Right lobe of liver (tissue), 6 donors: ENCODE results near the gene STXBP4. TPM values are rescaled to one million over a fixed set of nuclear protein-coding genes. Genes with fewer than 3 reads are reported as not detected.

Experiments used
- ATAC-seq, 4 donors: fragments of 200-7000 bp; cut with Tn5 transposase; one replicate each; pipeline ENCODE4 v1.9.1; 2020; ENCODE audit warnings: mild to moderate bottlenecking in 4 of 4, moderate library complexity in 4 of 4
- DNase-seq, 3 donors: peaks; one replicate each; pipeline ENCODE4 v3.0.0-alpha.2; 2020
- H3K27ac ChIP-seq, 3 donors: fragments of 200-600 bp; one replicate each; pipeline ENCODE4 v1.8.0; 2022
- H3K27me3 ChIP-seq, 2 donors: fragments of 200-600 bp; one replicate each; pipeline ENCODE4 v1.8.0; 2022
- H3K36me3 ChIP-seq, 4 donors: fragments of 200-600 bp; sonication (generic) in 1 of 4; one replicate each; pipeline versions ENCODE4 v1.5.1 to v1.8.0; 2017 to 2022; ENCODE audit warnings: control low read depth in 1 of 4
- H3K4me1 ChIP-seq, 4 donors: fragments of 200-600 bp; sonication (generic) in 1 of 4; one replicate each; pipeline versions ENCODE4 v1.5.1 to v1.8.0; 2017 to 2022; ENCODE audit warnings: control low read depth in 1 of 4
- H3K4me3 ChIP-seq, 3 donors: fragments of 200-600 bp; one replicate each; pipeline ENCODE4 v1.8.0; 2022
- H3K9me3 ChIP-seq, 4 donors: fragments of 200-600 bp; sonication (generic) in 1 of 4; one replicate each; pipeline versions ENCODE4 v1.5.1 to v1.8.0; 2017 to 2022; ENCODE audit warnings: control low read depth in 1 of 4
- POLR2A ChIP-seq: fragments of 450-650 bp; IDR thresholded peaks from one replicate; pipeline ENCODE4 v1.6.1; 2017; ENCODE audit warnings: antibody characterized with exemption, mild to moderate bottlenecking
- WGBS: methylation state at CpG from one replicate; pipeline ENCODE4 v1.1.6; 2018; ENCODE audit warnings: low coverage, low lambda C conversion rate; ENCODE audit not compliant: insufficient coverage; ENCODE audit errors: missing lambda C conversion rate; 5-methylcytosine and 5-hydroxymethylcytosine counted together
- intact Hi-C, 2 donors: fragments of 100-400 bp; cut with DNase I; formaldehyde crosslinking; loops; one replicate each; pipeline versions ENCODE4 v1.11.2 to v1.14.1; 2022
- total RNA-seq, 6 experiments: library from RNA; depleted of rRNA in 2 of 6; stranded (reverse); fragments of >200 nt in 2 of 6; fragmentation: NEBNext Ultra II Directional in 3 of 6; extraction: Animal tissue kit (Norgen Biotek cat#: 25700) in 3 of 6; gene quantifications; one replicate each; pipeline versions ENCODE4 v1.1.0 to v1.2.4, GENCODE V29; 2016 to 2023
- TF ChIP-seq, protein P1 (sequence below), 4 donors: fragments of 200-600 bp in 3 of 4; fragments of 450-650 bp in 1 of 4; IDR thresholded peaks; one replicate each; pipeline versions ENCODE4 v1.5.1 to v1.8.0; 2016 to 2022; ENCODE audit warnings: antibody characterized with exemption in 4 of 4, mild to moderate bottlenecking in 2 of 4
- donor health status: DM: no; HTN: yes; CAD: no.
- donor health status: DM: no; HTN: no; CAD: no.
- donor health status: DM: no; HTN: no; CAD: no.
- donor health status: DM: no; HTN: yes; CAD: no.
- donor health status: DM: no; HTN: yes; CAD: no.

Gene STXBP4
- total RNA-seq, 6 experiments from 2014 or later = 2.2 to 14.8 (median 3.7) TPM

DNA sequence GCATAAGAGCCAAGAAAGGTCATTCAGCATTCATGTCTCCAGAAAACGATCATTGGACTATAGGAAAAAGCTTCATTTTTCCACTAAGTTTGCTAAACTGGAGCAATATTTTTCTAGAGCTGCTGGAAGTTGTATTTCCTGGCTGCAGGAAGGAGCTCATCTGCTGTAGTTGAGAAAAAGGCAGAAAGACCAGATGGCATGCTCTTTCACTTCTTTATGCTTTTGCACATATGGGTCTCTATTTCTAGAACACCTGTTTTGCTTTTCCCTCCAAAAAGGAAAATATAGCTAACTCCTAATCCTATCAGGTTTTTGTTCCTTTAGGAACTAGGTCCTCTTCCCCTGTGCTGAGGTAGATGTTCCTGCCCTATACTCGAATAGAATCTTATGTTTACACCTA lies 234.3 kb downstream of the STXBP4 start:
- no peak overlapping the region for H3K27ac ChIP-seq
- ATAC-seq (no peak), DNase-seq (no peak)
- no peaks in the 10 kb centered on the region for H3K9me3 ChIP-seq
- intact Hi-C loops = no loop called here
- no peak for TF ChIP-seq POLR2A
- H3K4me1 ChIP-seq = no peaks in the 10 kb centered on the region
- no peak overlapping the region for H3K4me3 ChIP-seq
- WGBS = 70% methylated on average over 2 of the region's 2 CpGs
- no peaks in the 10 kb centered on the region for H3K27me3 ChIP-seq
- no peaks in the 10 kb centered on the region for H3K36me3 ChIP-seq

DNA sequence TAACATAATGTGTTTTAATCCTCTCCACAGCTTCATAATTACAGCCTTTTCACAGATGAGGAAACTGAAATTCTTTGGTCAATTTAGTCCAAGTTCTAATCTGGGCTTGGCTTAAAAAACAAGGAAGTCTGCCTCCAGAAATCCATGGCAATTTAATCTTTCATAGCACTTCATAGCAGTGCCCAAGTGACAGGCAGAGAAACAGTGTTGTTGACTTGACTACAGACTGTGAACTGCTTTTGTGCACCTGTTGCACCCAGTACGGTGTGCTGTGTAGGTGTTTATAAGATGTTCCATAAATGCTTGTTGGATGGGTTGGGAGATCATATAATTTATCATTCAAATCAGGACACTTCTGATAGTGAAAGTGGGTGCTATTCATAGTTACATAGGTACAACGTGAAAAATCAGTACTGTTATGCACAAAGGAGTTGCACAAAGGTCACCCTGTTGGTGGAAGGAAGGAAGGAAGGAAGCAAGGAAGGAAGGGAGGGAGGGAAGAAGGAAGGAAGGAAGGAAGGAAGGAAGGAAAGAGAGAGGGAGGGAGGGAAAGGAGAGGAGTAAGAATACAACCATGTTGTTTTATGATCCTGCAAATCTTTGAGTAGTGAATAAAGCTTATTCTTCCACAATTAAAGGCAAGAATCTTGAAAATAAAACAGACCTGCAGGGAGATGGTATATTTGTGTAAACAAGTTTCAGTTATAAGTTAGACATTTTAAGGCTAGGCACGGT lies 239.7 kb downstream of the STXBP4 start:
- Histone ChIP-seq H3K4me3 (no peak overlapping the region), H3K36me3 (no peaks in the 10 kb centered on the region), H3K9me3 (no peaks in the 10 kb centered on the region), H3K4me1 (no peaks in the 10 kb centered on the region), H3K27ac (no peak overlapping the region), H3K27me3 (no peaks in the 10 kb centered on the region)
- no peak for ATAC-seq
- intact Hi-C loops = no loop called here
- DNase-seq = no peak
- TF ChIP-seq POLR2A = no peak
- TF ChIP-seq, protein P1, sequence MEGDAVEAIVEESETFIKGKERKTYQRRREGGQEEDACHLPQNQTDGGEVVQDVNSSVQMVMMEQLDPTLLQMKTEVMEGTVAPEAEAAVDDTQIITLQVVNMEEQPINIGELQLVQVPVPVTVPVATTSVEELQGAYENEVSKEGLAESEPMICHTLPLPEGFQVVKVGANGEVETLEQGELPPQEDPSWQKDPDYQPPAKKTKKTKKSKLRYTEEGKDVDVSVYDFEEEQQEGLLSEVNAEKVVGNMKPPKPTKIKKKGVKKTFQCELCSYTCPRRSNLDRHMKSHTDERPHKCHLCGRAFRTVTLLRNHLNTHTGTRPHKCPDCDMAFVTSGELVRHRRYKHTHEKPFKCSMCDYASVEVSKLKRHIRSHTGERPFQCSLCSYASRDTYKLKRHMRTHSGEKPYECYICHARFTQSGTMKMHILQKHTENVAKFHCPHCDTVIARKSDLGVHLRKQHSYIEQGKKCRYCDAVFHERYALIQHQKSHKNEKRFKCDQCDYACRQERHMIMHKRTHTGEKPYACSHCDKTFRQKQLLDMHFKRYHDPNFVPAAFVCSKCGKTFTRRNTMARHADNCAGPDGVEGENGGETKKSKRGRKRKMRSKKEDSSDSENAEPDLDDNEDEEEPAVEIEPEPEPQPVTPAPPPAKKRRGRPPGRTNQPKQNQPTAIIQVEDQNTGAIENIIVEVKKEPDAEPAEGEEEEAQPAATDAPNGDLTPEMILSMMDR (IDR thresholded peaks at IDR 0.05) = no peak
- 69% methylated on average over 3 of the region's 3 CpGs for WGBS

DNA sequence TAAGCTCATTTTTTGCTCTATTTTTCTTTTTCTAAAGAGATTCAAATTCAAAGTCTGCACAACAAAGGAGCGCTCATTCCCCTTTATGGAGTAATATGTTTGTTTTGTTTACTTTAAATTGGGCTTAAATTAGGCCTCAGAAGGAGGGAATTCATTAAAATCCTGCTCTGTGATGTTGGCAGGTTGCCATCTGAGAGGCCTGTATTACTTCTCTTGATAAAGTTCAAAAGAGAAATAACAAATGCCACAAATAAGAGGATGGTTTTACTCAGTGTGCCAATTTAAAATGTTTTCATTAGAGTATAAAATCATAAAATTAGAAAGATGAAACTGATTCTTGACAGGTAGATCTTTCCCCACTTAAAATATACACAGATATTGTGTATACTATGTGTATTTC lies 241.7 kb downstream of the STXBP4 start:
- TF ChIP-seq, protein P1 (IDR thresholded peaks at IDR 0.05) = no peak
- TF ChIP-seq POLR2A = no peak
- no peaks in the 10 kb centered on the region for H3K9me3 ChIP-seq
- no peaks in the 10 kb centered on the region for H3K36me3 ChIP-seq
- H3K27me3 ChIP-seq = no peaks in the 10 kb centered on the region
- ATAC-seq (no peak), DNase-seq (no peak)
- H3K4me3 ChIP-seq = no peak overlapping the region
- intact Hi-C loops = no loop called here
- no peak overlapping the region for H3K27ac ChIP-seq
- WGBS = 78% methylated on average over 1 of the region's 1 CpG
- H3K4me1 ChIP-seq = no peaks in the 10 kb centered on the region

DNA sequence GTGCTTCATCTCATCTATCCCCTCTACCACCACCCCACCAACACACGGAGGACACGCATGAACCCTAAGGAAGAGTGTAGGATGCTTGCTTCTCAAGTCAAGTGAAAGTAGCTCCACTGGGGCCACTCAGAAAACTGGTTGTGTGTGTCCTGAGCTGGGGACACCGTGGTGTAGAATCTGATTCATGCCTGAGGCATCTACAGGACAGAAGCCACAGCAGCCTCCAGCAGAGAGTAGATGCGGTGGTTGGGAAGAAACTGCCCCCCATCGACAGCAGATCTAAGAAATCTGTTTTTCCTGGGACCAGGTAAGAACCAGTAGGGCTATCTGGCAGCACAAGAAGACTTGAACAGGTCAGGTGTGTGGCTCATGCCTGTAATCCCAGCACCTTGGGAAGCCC lies 244.3 kb downstream of the STXBP4 start:
- no peak for DNase-seq
- H3K27ac ChIP-seq = no peak overlapping the region
- 83% methylated on average over 3 of the region's 5 CpGs for WGBS

GRCh38 chr17:55215711-55216110 lies 247.1 kb downstream of the STXBP4 start:
- Histone ChIP-seq H3K4me3 (no peak overlapping the region), H3K27ac (no peak overlapping the region), H3K36me3 (no peaks in the 10 kb centered on the region), H3K27me3 (no peaks in the 10 kb centered on the region), H3K4me1 (peaks cover 0 to 4% (median 0%) of the 10 kb centered on the region in 4 donors), H3K9me3 (no peaks in the 10 kb centered on the region)
- intact Hi-C loops = no loop called here
- no peak for DNase-seq
- 100% methylated on average over 2 of the region's 3 CpGs for WGBS
- ATAC-seq = no peak
- TF ChIP-seq, protein P1 (IDR thresholded peaks at IDR 0.05) = no peak
- no peak for TF ChIP-seq POLR2A

More for the DNA sequence above, 244.3 kb downstream of the STXBP4 start:
- Histone ChIP-seq H3K4me3 (no peak overlapping the region), H3K4me1 (no peaks in the 10 kb centered on the region), H3K27me3 (no peaks in the 10 kb centered on the region), H3K9me3 (no peaks in the 10 kb centered on the region), H3K36me3 (no peaks in the 10 kb centered on the region)
- intact Hi-C loops = no loop called here
- no peak for ATAC-seq
- TF ChIP-seq, protein P1 (IDR thresholded peaks at IDR 0.05) = no peak
- no peak for TF ChIP-seq POLR2A
